Retinal pigment epithelial cell (primary cell): Measurements from ENCODE around the gene MEIOSIN.

Experiments used
- DNase-seq: peaks from one replicate; pipeline ENCODE4 v3.0.0-alpha.2; 2010; ENCODE audit warnings: low read depth
- H3K4me3 ChIP-seq: 2 replicates; pipeline ENCODE4 v1.5.1; 2011; ENCODE audit warnings: mild to moderate bottlenecking, low read length, control low read depth, moderate library complexity
- TF ChIP-seq, protein P1 (sequence below): conservative IDR thresholded peaks from 2 replicates; pipeline ENCODE4 v1.5.1; 2011; ENCODE audit warnings: low read depth, low read length, control low read depth, inconsistent platforms

MEIOSIN gene

DNA sequence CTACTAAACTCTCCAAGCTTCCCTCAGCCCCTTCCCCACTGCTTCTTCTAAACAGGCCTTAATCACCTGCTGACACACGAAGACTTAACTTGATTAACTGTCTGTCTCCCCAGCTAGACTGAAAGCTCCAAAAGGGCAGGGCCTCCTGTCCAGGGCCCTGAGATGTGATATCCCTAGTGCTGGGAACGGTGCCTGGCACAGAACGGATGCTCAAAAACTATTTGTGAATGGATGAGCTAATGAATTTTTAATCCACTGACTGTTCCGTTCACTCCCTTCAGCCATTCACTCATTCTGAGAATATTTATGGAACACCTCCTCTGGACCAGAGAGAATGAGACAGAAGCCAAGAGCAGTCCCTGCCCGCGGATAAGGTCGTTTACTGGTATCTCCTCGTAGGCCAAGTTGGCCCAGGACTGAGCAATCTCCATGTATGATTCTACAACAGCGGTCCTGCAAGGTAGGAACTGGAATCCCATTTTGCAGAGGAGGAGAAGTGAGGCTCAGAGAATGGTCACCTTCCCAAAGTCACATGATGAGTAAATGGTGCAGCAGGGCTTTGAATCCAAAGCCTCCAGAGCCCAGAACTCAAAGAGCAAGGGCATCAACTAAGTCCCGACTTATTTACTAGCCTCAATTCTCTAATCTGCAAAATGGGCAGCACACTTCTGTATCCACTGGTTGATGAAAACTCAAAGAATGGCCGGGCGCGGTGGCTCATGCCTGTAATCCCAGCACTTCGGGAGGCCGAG, 56.0 kb downstream of the MEIOSIN start:
- no peak overlapping the region for H3K4me3 ChIP-seq
- TF ChIP-seq, protein P1, sequence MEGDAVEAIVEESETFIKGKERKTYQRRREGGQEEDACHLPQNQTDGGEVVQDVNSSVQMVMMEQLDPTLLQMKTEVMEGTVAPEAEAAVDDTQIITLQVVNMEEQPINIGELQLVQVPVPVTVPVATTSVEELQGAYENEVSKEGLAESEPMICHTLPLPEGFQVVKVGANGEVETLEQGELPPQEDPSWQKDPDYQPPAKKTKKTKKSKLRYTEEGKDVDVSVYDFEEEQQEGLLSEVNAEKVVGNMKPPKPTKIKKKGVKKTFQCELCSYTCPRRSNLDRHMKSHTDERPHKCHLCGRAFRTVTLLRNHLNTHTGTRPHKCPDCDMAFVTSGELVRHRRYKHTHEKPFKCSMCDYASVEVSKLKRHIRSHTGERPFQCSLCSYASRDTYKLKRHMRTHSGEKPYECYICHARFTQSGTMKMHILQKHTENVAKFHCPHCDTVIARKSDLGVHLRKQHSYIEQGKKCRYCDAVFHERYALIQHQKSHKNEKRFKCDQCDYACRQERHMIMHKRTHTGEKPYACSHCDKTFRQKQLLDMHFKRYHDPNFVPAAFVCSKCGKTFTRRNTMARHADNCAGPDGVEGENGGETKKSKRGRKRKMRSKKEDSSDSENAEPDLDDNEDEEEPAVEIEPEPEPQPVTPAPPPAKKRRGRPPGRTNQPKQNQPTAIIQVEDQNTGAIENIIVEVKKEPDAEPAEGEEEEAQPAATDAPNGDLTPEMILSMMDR = no peak

DNA sequence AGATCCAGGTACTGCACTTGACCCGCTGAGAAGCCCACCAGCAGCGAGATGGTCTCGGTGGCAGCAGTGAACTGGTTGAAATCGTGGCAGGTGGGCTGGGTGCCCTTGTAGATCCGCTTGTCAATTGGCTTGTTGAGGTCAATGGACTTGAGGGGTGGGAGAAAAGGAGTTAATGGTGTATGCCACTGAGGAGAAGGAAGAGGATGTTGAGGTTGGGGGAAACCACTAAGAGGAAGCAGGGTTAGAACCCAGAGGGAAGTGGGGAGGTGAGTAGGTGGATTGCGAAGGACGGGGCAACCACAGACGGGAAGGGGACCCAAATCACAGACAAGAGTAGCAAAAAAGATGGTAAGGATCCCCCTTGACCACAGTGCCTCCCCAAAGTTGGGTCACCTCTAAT, 57.7 kb downstream of the MEIOSIN start:
- TF ChIP-seq, protein P1 = no peak
- no peak for DNase-seq

More for the DNA sequence above, 56.0 kb downstream of the MEIOSIN start:
- no peak for DNase-seq

DNA sequence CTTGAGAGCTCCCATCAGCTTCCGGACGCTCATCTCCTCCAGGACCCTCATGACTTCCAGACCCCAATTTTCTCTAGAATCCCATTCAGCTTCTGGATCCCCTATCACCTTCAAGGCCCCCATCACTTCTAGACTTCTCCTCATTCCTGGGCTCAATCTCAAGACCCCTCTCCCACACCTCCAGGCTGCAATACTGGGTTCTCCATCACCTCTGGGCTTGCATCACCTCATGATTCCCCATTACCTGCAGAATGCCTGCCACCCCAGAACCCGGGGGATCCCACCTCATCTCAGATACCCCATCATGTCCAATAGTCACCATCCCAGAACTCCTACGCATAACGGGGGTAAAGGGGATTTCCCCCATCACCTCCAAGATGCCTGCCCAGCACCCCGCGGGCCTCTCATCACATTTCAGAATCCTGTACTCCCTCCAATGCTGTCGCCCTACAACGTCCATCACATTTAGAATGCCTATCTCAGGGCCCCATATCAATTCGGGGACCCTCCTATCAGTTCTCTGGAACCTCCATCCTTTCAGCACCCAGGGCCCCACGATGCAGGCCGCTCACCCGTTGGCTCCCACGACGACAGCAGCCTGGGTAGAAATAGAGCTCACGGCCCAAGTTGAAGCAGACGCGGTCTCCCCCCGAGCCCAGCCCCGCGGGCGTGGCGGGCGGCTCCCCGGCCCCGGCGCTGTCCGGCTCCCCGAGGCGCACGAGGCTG, 58.7 kb downstream of the MEIOSIN start:
- H3K4me3 ChIP-seq = peak overlapping the region; percentile 87
- TF ChIP-seq, protein P1 = no peak
- no peak for DNase-seq

More for the DNA sequence above, 57.7 kb downstream of the MEIOSIN start:
- no peak overlapping the region for H3K4me3 ChIP-seq

- H3K4me3 ChIP-seq = peak within 1 kb of the TSS; percentile 87
- TF ChIP-seq, protein P1 = no peak
- DNase-seq = peak; percentile 92
Measured at GRCh38 chr19:45792470-45793177, 59.4 kb downstream of the MEIOSIN start, which contains the start of gene DMWD. DMWD (minus strand) TSS chr19:45792845; CDS start chr19:45792756, 89 bp downstream.

- no peak for DNase-seq
- TF ChIP-seq, protein P1 = no peak
- H3K4me3 ChIP-seq = peak overlapping the region; percentile 11
Measured at GRCh38 chr19:45793178-45793564, 59.9 kb downstream of the MEIOSIN start.

- TF ChIP-seq, protein P1 = no peak
- H3K4me3 ChIP-seq = no peak overlapping the region
- DNase-seq = no peak
Measured at GRCh38 chr19:45793876-45794275, 60.6 kb downstream of the MEIOSIN start.
